Ishikawa (cell line): ENCODE measurements around the gene NDUFB3.

Source experiments
- EP300 ChIP-seq: IDR thresholded peaks from 2 replicates; pipeline ENCODE4 v1.6.1; 2012; ENCODE audit warnings: borderline replicate concordance
- ZBTB7A ChIP-seq: IDR thresholded peaks from 2 replicates; pipeline ENCODE4 v1.6.1; 2012; ENCODE audit warnings: low read depth
- TF ChIP-seq, protein P1 (sequence below): IDR thresholded peaks from 2 replicates; pipeline ENCODE4 v1.6.1; 2012
- TF ChIP-seq, protein P2 (sequence below): IDR thresholded peaks from 2 replicates; pipeline ENCODE4 v1.6.1; 2012

DNA sequence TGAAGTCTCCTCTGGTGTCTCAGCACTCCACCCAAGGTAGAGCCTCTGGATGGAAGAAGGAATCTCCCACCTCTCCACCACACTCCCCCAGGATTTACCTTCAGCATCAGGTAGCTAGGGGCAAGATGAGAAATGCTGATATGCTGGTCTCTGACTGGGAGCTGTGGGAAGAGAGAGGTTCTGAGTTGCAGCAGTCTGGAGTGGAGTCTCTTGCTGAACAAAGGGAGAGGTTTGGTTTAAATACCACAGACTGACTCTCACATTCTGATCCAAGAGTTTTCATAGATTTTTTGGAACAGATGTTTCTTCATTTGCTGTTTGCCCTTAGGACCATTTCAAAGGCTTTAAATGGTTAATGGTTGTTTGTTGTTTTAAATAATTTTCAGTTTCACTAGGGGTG is 43.0 kb downstream of the NDUFB3 start:
- TF ChIP-seq, protein P1, sequence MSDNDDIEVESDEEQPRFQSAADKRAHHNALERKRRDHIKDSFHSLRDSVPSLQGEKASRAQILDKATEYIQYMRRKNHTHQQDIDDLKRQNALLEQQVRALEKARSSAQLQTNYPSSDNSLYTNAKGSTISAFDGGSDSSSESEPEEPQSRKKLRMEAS: no peak
- TF ChIP-seq ZBTB7A (no peak), EP300 (no peak)
- TF ChIP-seq, protein P2, sequence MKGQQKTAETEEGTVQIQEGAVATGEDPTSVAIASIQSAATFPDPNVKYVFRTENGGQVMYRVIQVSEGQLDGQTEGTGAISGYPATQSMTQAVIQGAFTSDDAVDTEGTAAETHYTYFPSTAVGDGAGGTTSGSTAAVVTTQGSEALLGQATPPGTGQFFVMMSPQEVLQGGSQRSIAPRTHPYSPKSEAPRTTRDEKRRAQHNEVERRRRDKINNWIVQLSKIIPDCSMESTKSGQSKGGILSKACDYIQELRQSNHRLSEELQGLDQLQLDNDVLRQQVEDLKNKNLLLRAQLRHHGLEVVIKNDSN: no peak
